GDM1 (cell line): ENCODE results near the gene VDAC2.

Source experiments
- DNase-seq: peaks from one replicate; lab custom pipeline; 2025; lab: John Stamatoyannopoulos, UW

Gene VDAC2

GRCh38 chr10:75253281-75254220, 43.0 kb downstream of the VDAC2 start:
- no peak for DNase-seq

GRCh38 chr10:75254739-75255138, 44.1 kb downstream of the VDAC2 start:
- DNase-seq, result no peak

GRCh38 chr10:75260990-75261389, 50.4 kb downstream of the VDAC2 start:
- no peak for DNase-seq

- DNase-seq, result no peak
Observed at GRCh38 chr10:75261813-75262705, 51.5 kb downstream of the VDAC2 start.

GRCh38 chr10:75263806-75264205, 53.2 kb downstream of the VDAC2 start:
- DNase-seq, result no peak

- no peak for DNase-seq
Observed at GRCh38 chr10:75265856-75266255, 55.3 kb downstream of the VDAC2 start.

GRCh38 chr10:75266945-75267344, 56.3 kb downstream of the VDAC2 start:
- no peak for DNase-seq

- no peak for DNase-seq
Observed at GRCh38 chr10:75269605-75270004, 59.0 kb downstream of the VDAC2 start.

GRCh38 chr10:75272094-75272493, 61.5 kb downstream of the VDAC2 start:
- no peak for DNase-seq

- DNase-seq, result no peak
Observed at GRCh38 chr10:75272896-75273295, 62.3 kb downstream of the VDAC2 start.

- DNase-seq, result no peak
Observed at GRCh38 chr10:75276069-75276872, 65.7 kb downstream of the VDAC2 start.

- no peak for DNase-seq
Observed at GRCh38 chr10:75280236-75280635, 69.6 kb downstream of the VDAC2 start.
